Trophoblast cell (in vitro differentiated cells and primary cell): Measurements from ENCODE around the gene MAP7.

Experiments
- DNase-seq, 2 donors: peaks; one replicate each; pipeline ENCODE4 v3.0.0-alpha.2; 2016
- H2AFZ ChIP-seq: 2 replicates; pipeline ENCODE4 v1.6.1; 2013; ENCODE audit warnings: low read length, moderate library complexity, mild to moderate bottlenecking; ENCODE audit not compliant: insufficient read depth, poor library complexity
- H2AK5ac ChIP-seq: 2 replicates; pipeline ENCODE4 v1.6.1; 2013; ENCODE audit warnings: mild to moderate bottlenecking, low read length
- H2BK120ac ChIP-seq: 2 replicates; pipeline ENCODE4 v1.6.1; 2013; ENCODE audit warnings: low read length, mild to moderate bottlenecking, moderate library complexity; ENCODE audit not compliant: insufficient read depth, poor library complexity
- H2BK12ac ChIP-seq: 2 replicates; pipeline ENCODE4 v1.6.1; 2013; ENCODE audit warnings: mild to moderate bottlenecking, low read length, moderate library complexity
- H2BK5ac ChIP-seq: 2 replicates; pipeline ENCODE4 v1.6.1; 2013; ENCODE audit warnings: low read length, low read depth, moderate library complexity, mild to moderate bottlenecking; ENCODE audit not compliant: poor library complexity
- H3K14ac ChIP-seq: 2 replicates; pipeline ENCODE4 v1.6.1; 2013; ENCODE audit warnings: mild to moderate bottlenecking, low read length
- H3K18ac ChIP-seq: 2 replicates; pipeline ENCODE4 v1.6.1; 2013; ENCODE audit warnings: mild to moderate bottlenecking, low read length
- H3K23ac ChIP-seq: 2 replicates; pipeline ENCODE4 v1.6.1; 2013; ENCODE audit warnings: low read length
- H3K27ac ChIP-seq: 2 replicates; pipeline ENCODE4 v1.5.1; 2013; ENCODE audit warnings: low read depth, mild to moderate bottlenecking, inconsistent platforms, low read length, moderate library complexity
- H3K27me3 ChIP-seq: 2 replicates; pipeline ENCODE4 v1.6.1; 2013; ENCODE audit warnings: inconsistent platforms, mild to moderate bottlenecking, low read length, moderate library complexity; ENCODE audit not compliant: insufficient read depth
- H3K36me3 ChIP-seq, 2 experiments: 1 replicate in 1 of 2; 2 replicates in 1 of 2; pipeline ENCODE4 v1.6.1; 2013; ENCODE audit warnings: low read length in 2 of 2, mild to moderate bottlenecking in 2 of 2, moderate library complexity in 1 of 2; ENCODE audit not compliant: insufficient read depth in 2 of 2, control insufficient read depth in 1 of 2
- H3K4ac ChIP-seq: 2 replicates; pipeline ENCODE4 v1.6.1; 2013; ENCODE audit warnings: low read depth, mild to moderate bottlenecking, low read length, moderate library complexity
- H3K4me1 ChIP-seq, 2 experiments: 1 replicate in 1 of 2; 2 replicates in 1 of 2; pipeline ENCODE4 v1.6.1; 2013; ENCODE audit warnings: low read length in 2 of 2, mild to moderate bottlenecking in 2 of 2, moderate library complexity in 1 of 2; ENCODE audit not compliant: insufficient read depth in 2 of 2, control insufficient read depth in 1 of 2
- H3K4me2 ChIP-seq: 2 replicates; pipeline ENCODE4 v1.6.1; 2013; ENCODE audit warnings: inconsistent platforms, mild to moderate bottlenecking, low read length, moderate library complexity
- H3K4me3 ChIP-seq: 2 replicates; pipeline ENCODE4 v1.5.1; 2013; ENCODE audit warnings: mild to moderate bottlenecking, low read depth, low read length, inconsistent platforms
- H3K79me1 ChIP-seq: one replicate; pipeline ENCODE4 v1.6.1; 2013; ENCODE audit warnings: low read length
- H3K79me2 ChIP-seq: 2 replicates; pipeline ENCODE4 v1.6.1; 2013; ENCODE audit warnings: low read length, mild to moderate bottlenecking; ENCODE audit not compliant: control insufficient read depth, insufficient read depth, poor library complexity
- H3K9ac ChIP-seq: 2 replicates; pipeline ENCODE4 v1.6.1; 2013; ENCODE audit warnings: mild to moderate bottlenecking, low read length
- H3K9me3 ChIP-seq: 2 replicates; pipeline ENCODE4 v1.6.1; 2013; ENCODE audit warnings: low read depth, mild to moderate bottlenecking, control low read depth, inconsistent platforms, low read length; ENCODE audit not compliant: insufficient read depth
- H4K12ac ChIP-seq: 2 replicates; pipeline ENCODE4 v1.6.1; 2013; ENCODE audit warnings: low read depth, mild to moderate bottlenecking, low read length, moderate library complexity
- H4K8ac ChIP-seq: 2 replicates; pipeline ENCODE4 v1.6.1; 2013; ENCODE audit warnings: low read depth, mild to moderate bottlenecking, low read length, moderate library complexity
- H4K91ac ChIP-seq: one replicate; pipeline ENCODE4 v1.6.1; 2013; ENCODE audit warnings: low read depth, mild to moderate bottlenecking, low read length, moderate library complexity
- WGBS: extraction: QIAGEN DNeasy Blood & Tissue Kit; methylation state at CpG from one replicate; pipeline ENCODE4 v1.1.7; 2013; ENCODE audit warnings: missing lambda C conversion rate; ENCODE audit not compliant: insufficient read length, insufficient coverage; ENCODE audit errors: extremely low coverage; 5-methylcytosine and 5-hydroxymethylcytosine counted together

MAP7 gene

GRCh38 chr6:136338486-136338885 is 211.7 kb downstream of the MAP7 start:
- H3K4ac ChIP-seq: no peak overlapping the region
- WGBS: no CpG with 5 or more reads among the region's 4 CpGs
- no peak overlapping the region for H4K12ac ChIP-seq
- H3K36me3 ChIP-seq: no peaks in the 10 kb centered on the region
- no peak overlapping the region for H4K8ac ChIP-seq
- H3K9ac ChIP-seq: no peak overlapping the region
- no peak overlapping the region for H3K14ac ChIP-seq
- no peaks in the 10 kb centered on the region for H3K9me3 ChIP-seq
- H2BK12ac ChIP-seq: no peak overlapping the region
- H2AFZ ChIP-seq: no peak overlapping the region
- H3K27me3 ChIP-seq: no peaks in the 10 kb centered on the region
- H3K23ac ChIP-seq: no peak overlapping the region
- no peak overlapping the region for H3K4me3 ChIP-seq
- H3K27ac ChIP-seq: no peak overlapping the region
- no peak overlapping the region for H4K91ac ChIP-seq
- no peak overlapping the region for H3K18ac ChIP-seq
- H3K79me1 ChIP-seq: no peaks in the 10 kb centered on the region
- no peak overlapping the region for H3K4me2 ChIP-seq
- no peak overlapping the region for H2BK5ac ChIP-seq
- no peaks in the 10 kb centered on the region for H3K79me2 ChIP-seq
- H2BK120ac ChIP-seq: no peak overlapping the region
- no peaks in the 10 kb centered on the region for H3K4me1 ChIP-seq
- no peak for DNase-seq
- no peak overlapping the region for H2AK5ac ChIP-seq

GRCh38 chr6:136337606-136338005 is 212.6 kb downstream of the MAP7 start:
- Histone ChIP-seq H3K4me1 (no peaks in the 10 kb centered on the region), H3K79me1 (no peaks in the 10 kb centered on the region), H4K8ac (no peak overlapping the region), H2AFZ (no peak overlapping the region), H4K91ac (no peak overlapping the region), H4K12ac (no peak overlapping the region), H3K18ac (no peak overlapping the region), H2AK5ac (no peak overlapping the region), H3K36me3 (no peaks in the 10 kb centered on the region), H3K79me2 (no peaks in the 10 kb centered on the region), H3K14ac (no peak overlapping the region), H3K9ac (no peak overlapping the region), H2BK120ac (no peak overlapping the region), H3K9me3 (no peaks in the 10 kb centered on the region), H3K23ac (no peak overlapping the region), H2BK5ac (no peak overlapping the region), H3K27me3 (no peaks in the 10 kb centered on the region), H3K4ac (no peak overlapping the region), H3K4me2 (no peak overlapping the region), H3K4me3 (no peak overlapping the region), H3K27ac (no peak overlapping the region), H2BK12ac (no peak overlapping the region)
- WGBS: no CpG with 5 or more reads among the region's 3 CpGs
- no peak for DNase-seq

GRCh38 chr6:136337121-136337520 is 213.1 kb downstream of the MAP7 start:
- no peak overlapping the region for H2AFZ ChIP-seq
- H3K4me1 ChIP-seq: no peaks in the 10 kb centered on the region
- H3K9ac ChIP-seq: no peak overlapping the region
- H3K4me2 ChIP-seq: no peak overlapping the region
- H4K8ac ChIP-seq: no peak overlapping the region
- no peak overlapping the region for H3K4ac ChIP-seq
- no peak overlapping the region for H3K23ac ChIP-seq
- no peaks in the 10 kb centered on the region for H3K27me3 ChIP-seq
- no peaks in the 10 kb centered on the region for H3K9me3 ChIP-seq
- H2BK5ac ChIP-seq: no peak overlapping the region
- no peak overlapping the region for H3K27ac ChIP-seq
- no peak overlapping the region for H2BK12ac ChIP-seq
- no peaks in the 10 kb centered on the region for H3K79me2 ChIP-seq
- H2AK5ac ChIP-seq: no peak overlapping the region
- H3K14ac ChIP-seq: no peak overlapping the region
- H3K79me1 ChIP-seq: no peaks in the 10 kb centered on the region
- DNase-seq: no peak
- no peak overlapping the region for H4K12ac ChIP-seq
- no peak overlapping the region for H4K91ac ChIP-seq
- WGBS: no CpG with 5 or more reads among the region's 3 CpGs
- no peak overlapping the region for H3K4me3 ChIP-seq
- no peaks in the 10 kb centered on the region for H3K36me3 ChIP-seq
- H3K18ac ChIP-seq: no peak overlapping the region
- no peak overlapping the region for H2BK120ac ChIP-seq

GRCh38 chr6:136335736-136336363 is 214.4 kb downstream of the MAP7 start:
- Histone ChIP-seq H2AK5ac (no peak overlapping the region), H4K12ac (no peak overlapping the region), H2BK12ac (no peak overlapping the region), H2BK120ac (no peak overlapping the region), H3K4ac (no peak overlapping the region), H2AFZ (no peak overlapping the region), H4K91ac (no peak overlapping the region), H3K36me3 (no peaks in the 10 kb centered on the region), H3K9me3 (no peaks in the 10 kb centered on the region), H2BK5ac (no peak overlapping the region), H4K8ac (no peak overlapping the region), H3K4me3 (no peak overlapping the region), H3K27me3 (no peaks in the 10 kb centered on the region), H3K14ac (no peak overlapping the region), H3K18ac (no peak overlapping the region), H3K4me1 (no peaks in the 10 kb centered on the region), H3K4me2 (no peak overlapping the region), H3K27ac (no peak overlapping the region), H3K79me1 (no peaks in the 10 kb centered on the region), H3K23ac (no peak overlapping the region), H3K9ac (no peak overlapping the region), H3K79me2 (no peaks in the 10 kb centered on the region)
- no CpG with 5 or more reads among the region's 12 CpGs for WGBS
- no peak for DNase-seq
